RWPE1 (cell line): Measurements from ENCODE around the gene DOK6.

ENCODE experiments used
- CTCF ChIA-PET: fragments of 350-600 bp; sonication (Branson Sonifier 250); formaldehyde crosslinking; extraction: SDS; loops from one replicate; lab custom pipeline; 2021; lab: Yijun Ruan, JAX
- POLR2A ChIA-PET: fragments of 400-600 bp; formaldehyde crosslinking; extraction: SDS; loops from one replicate; lab custom pipeline; 2020; ENCODE audit warnings: antibody characterized with exemption; ENCODE audit not compliant: low non-redundant PET; lab: Yijun Ruan, JAX
- DNase-seq: peaks from one replicate; pipeline ENCODE4 v3.0.0; 2012; ENCODE audit warnings: low spot score
- H3K27ac ChIP-seq: fragments of 450-650 bp; 2 replicates; pipeline ENCODE4 v1.5.1; 2017
- CTCF ChIP-seq: fragments of 450-650 bp; conservative IDR thresholded peaks from 2 replicates; pipeline ENCODE4 v1.5.1; 2017; ENCODE audit warnings: low read depth, mild to moderate bottlenecking

The DOK6 gene

GRCh38 chr18:69538849-69539248, 138.2 kb downstream of the DOK6 start:
- POLR2A ChIA-PET = no interaction called here
- no peak for DNase-seq
- CTCF ChIA-PET = no interaction called here
- no peak for TF ChIP-seq CTCF
- H3K27ac ChIP-seq = no peak overlapping the region

- ChIA-PET POLR2A (no interaction called here), CTCF (no interaction called here)
- H3K27ac ChIP-seq = no peak overlapping the region
- TF ChIP-seq CTCF = no peak
- no peak for DNase-seq
Measured at GRCh38 chr18:69539404-69539803, 138.7 kb downstream of the DOK6 start.

GRCh38 chr18:69556228-69556627, 155.5 kb downstream of the DOK6 start:
- POLR2A ChIA-PET = no interaction called here

GRCh38 chr18:69557282-69557681, 156.6 kb downstream of the DOK6 start:
- H3K27ac ChIP-seq = no peak overlapping the region
- ChIA-PET CTCF (no interaction called here), POLR2A (no interaction called here)
- DNase-seq = no peak
- no peak for TF ChIP-seq CTCF

More at GRCh38 chr18:69556228-69556627, 155.5 kb downstream of the DOK6 start:
- no peak for DNase-seq
- CTCF ChIA-PET = no interaction called here
- no peak for TF ChIP-seq CTCF
- H3K27ac ChIP-seq = no peak overlapping the region

- no peak for TF ChIP-seq CTCF
- DNase-seq = no peak
- ChIA-PET POLR2A (no interaction called here), CTCF (no interaction called here)
- H3K27ac ChIP-seq = no peak overlapping the region
Measured at GRCh38 chr18:69558052-69558451, 157.4 kb downstream of the DOK6 start.

GRCh38 chr18:69559604-69560003, 158.9 kb downstream of the DOK6 start:
- TF ChIP-seq CTCF = no peak
- no peak for DNase-seq
- ChIA-PET POLR2A (no interaction called here), CTCF (no interaction called here)
- no peak overlapping the region for H3K27ac ChIP-seq

GRCh38 chr18:69564602-69565001, 163.9 kb downstream of the DOK6 start:
- no peak for DNase-seq
- ChIA-PET CTCF (no interaction called here), POLR2A (no interaction called here)

More at GRCh38 chr18:69564602-69565001, 163.9 kb downstream of the DOK6 start:
- TF ChIP-seq CTCF = no peak
- H3K27ac ChIP-seq = no peak overlapping the region
